Endothelial cell of umbilical vein (primary cell): ENCODE data around the gene PHF3. TPM values are rescaled to one million over a fixed set of nuclear protein-coding genes. Genes with fewer than 3 reads are reported as not detected.

Source experiments
- BruUV-seq: library from RNA; stranded (reverse); fragments of 400-500 nt; replicated peaks from 2 replicates; lab custom pipeline; 2021; lab: Mats Ljungman, UMichigan
- CTCF ChIA-PET: fragments of 300-600, 350-600 bp; sonication (Branson Sonifier 250); formaldehyde crosslinking; loops from one replicate; lab custom pipeline; 2021; ENCODE audit warnings: antibody characterized with exemption, inconsistent platforms; lab: Charles Lee
- POLR2A ChIA-PET: fragments of 300-600, 350-600 bp; sonication (Branson Sonifier 250); formaldehyde crosslinking; loops from one replicate; lab custom pipeline; 2021; ENCODE audit warnings: antibody characterized with exemption, inconsistent platforms; lab: Charles Lee
- DNase-seq: peaks from one replicate; pipeline ENCODE4 v3.0.0-alpha.2; 2011; ENCODE audit warnings: low read depth, low spot score
- FAIRE-seq: peaks from 2 replicates; lab custom pipeline; 2011; peaks lifted over from hg19 to GRCh38; lab: Jason Lieb, UNC
- H2AFZ ChIP-seq: 2 replicates; pipeline ENCODE4 v1.6.0; 2012; ENCODE audit warnings: low read depth, low read length, control low read depth, inconsistent platforms
- H3K27ac ChIP-seq: 2 replicates; pipeline ENCODE4 v1.5.1; 2011; ENCODE audit warnings: low read depth, mild to moderate bottlenecking, control low read depth, low read length, moderate library complexity; ENCODE audit not compliant: insufficient read depth
- H3K27me3 ChIP-seq, 2 experiments: 2 replicates each; pipeline versions ENCODE4 v1.6.0 to v1.6.1; 2011; ENCODE audit warnings: low read length in 2 of 2, mixed read lengths in 1 of 2; ENCODE audit not compliant: control insufficient read depth in 2 of 2, insufficient read depth in 2 of 2
- H3K36me3 ChIP-seq, 2 experiments: 2 replicates in 1 of 2; 3 replicates in 1 of 2; pipeline ENCODE4 v1.5.1; 2011; ENCODE audit warnings: low read length in 2 of 2, mild to moderate bottlenecking in 1 of 2, moderate library complexity in 1 of 2; ENCODE audit not compliant: control insufficient read depth in 2 of 2, insufficient read depth in 2 of 2; ENCODE audit errors: extremely low read depth in 1 of 2
- H3K4me1 ChIP-seq: 3 replicates; pipeline ENCODE4 v1.5.1; 2011; ENCODE audit warnings: mild to moderate bottlenecking, low read length; ENCODE audit not compliant: control insufficient read depth, insufficient read depth; ENCODE audit errors: extremely low read depth
- H3K4me2 ChIP-seq: 2 replicates; pipeline ENCODE4 v1.6.1; 2011; ENCODE audit warnings: low read length, control low read depth, mixed read lengths; ENCODE audit not compliant: insufficient read depth
- H3K4me3 ChIP-seq, 3 experiments: fragments of 200-600 bp in 1 of 3; sonication (generic), shearing (Covaris generic) in 1 of 3; replicated peaks in 1 of 3; 2 replicates each; pipeline ENCODE4 v1.5.1; 2011 to 2016; ENCODE audit warnings: control low read depth in 3 of 3, low read length in 3 of 3, mild to moderate bottlenecking in 2 of 3, inconsistent platforms in 1 of 3, low read depth in 1 of 3, moderate library complexity in 1 of 3; ENCODE audit not compliant: insufficient read depth in 1 of 3
- H3K79me2 ChIP-seq: 2 replicates; pipeline ENCODE4 v1.6.0; 2012; ENCODE audit warnings: low read length, inconsistent platforms; ENCODE audit not compliant: control insufficient read depth, insufficient read depth
- H3K9ac ChIP-seq: replicated peaks from 2 replicates; pipeline ENCODE3; 2011; ENCODE audit warnings: low read length, control low read depth; ENCODE audit not compliant: insufficient read depth; ENCODE audit errors: extremely low read depth
- H3K9me1 ChIP-seq: replicated peaks from 3 replicates; pipeline ENCODE4 v1.6.0; 2011; ENCODE audit warnings: mild to moderate bottlenecking, low read length; ENCODE audit not compliant: control insufficient read depth, insufficient read depth; ENCODE audit errors: extremely low read depth
- H3K9me3 ChIP-seq: replicated peaks from 2 replicates; pipeline ENCODE4 v1.5.1; 2012; ENCODE audit warnings: low read length, inconsistent platforms; ENCODE audit not compliant: control insufficient read depth, insufficient read depth
- H4K20me1 ChIP-seq: replicated peaks from 2 replicates; pipeline ENCODE3; 2011; ENCODE audit warnings: mild to moderate bottlenecking, low read length; ENCODE audit not compliant: control insufficient read depth, insufficient read depth; ENCODE audit errors: extremely low read depth
- EZH2 ChIP-seq: IDR thresholded peaks from 2 replicates; pipeline ENCODE4 v1.6.1; 2012; ENCODE audit warnings: borderline replicate concordance, low read depth, mild to moderate bottlenecking, moderate library complexity, low read length, inconsistent platforms; ENCODE audit not compliant: severe bottlenecking
- FOS ChIP-seq: IDR thresholded peaks from 2 replicates; pipeline ENCODE4 v1.6.1; 2011; ENCODE audit warnings: mild to moderate bottlenecking, low read length, moderate library complexity, borderline replicate concordance; ENCODE audit not compliant: insufficient read depth
- GATA2 ChIP-seq: IDR thresholded peaks from 2 replicates; pipeline ENCODE4 v1.7.0; 2011; ENCODE audit warnings: low read depth, mild to moderate bottlenecking, moderate library complexity, mixed read lengths, low read length; ENCODE audit not compliant: insufficient read length, insufficient read depth
- JUN ChIP-seq: IDR thresholded peaks from 2 replicates; pipeline ENCODE4 v1.6.1; 2011; ENCODE audit warnings: borderline replicate concordance, low read depth; ENCODE audit not compliant: insufficient read length, insufficient read depth
- MYC ChIP-seq: IDR thresholded peaks from one replicate; pipeline ENCODE4 v1.6.1; 2011; ENCODE audit warnings: mild to moderate bottlenecking, low read depth, low read length
- POLR2A ChIP-seq: IDR thresholded peaks from 2 replicates; pipeline ENCODE4 v1.6.1; 2012; ENCODE audit warnings: low read depth, mild to moderate bottlenecking, control low read depth, low read length
- POLR2AphosphoS5 ChIP-seq: IDR thresholded peaks from 2 replicates; pipeline ENCODE4 v1.6.1; 2012; ENCODE audit warnings: low read depth, mild to moderate bottlenecking, control low read depth, low read length, moderate library complexity; ENCODE audit not compliant: insufficient read depth
- dilution Hi-C: fragments of 300-500 bp; cut with MboI; formaldehyde crosslinking; loops from one replicate; pipeline ENCODE4 v1.15.0; 2019; ENCODE audit warnings: low sequenced_read_pairs; ENCODE audit not compliant: extremely low pct_ligation_motif_present
- intact Hi-C: fragments of 100-400 bp; cut with micrococcal nuclease; formaldehyde crosslinking; loops from one replicate; pipeline ENCODE4 v1.10.0; 2022
- polyA plus RNA-seq, 4 experiments: library from polyadenylated mRNA; depleted of rRNA in 3 of 4; stranded (reverse) in 3 of 4; unstranded in 1 of 4; fragments of >200 nt; gene quantifications; 2 replicates each; pipeline versions ENCODE4 v1.2.1 to v1.2.3, GENCODE V29; 2011 to 2012; ENCODE audit warnings: missing spikeins in 1 of 4
- total RNA-seq: library from RNA; stranded (reverse); gene quantifications from 2 replicates; pipeline ENCODE4 v1.2.3, GENCODE V29; 2021
- TF ChIP-seq, protein P1 (sequence below): IDR thresholded peaks from 2 replicates; pipeline ENCODE4 v1.6.1; 2011; ENCODE audit not compliant: insufficient read depth, insufficient read length
- TF ChIP-seq, protein P2 (sequence below), 2 donors: IDR thresholded peaks; 1 replicate in 1 of 2; 2 replicates in 1 of 2; pipeline ENCODE4 v1.5.1; 2011; ENCODE audit warnings: low read length in 2 of 2, mild to moderate bottlenecking in 2 of 2, moderate library complexity in 2 of 2, control low read depth in 1 of 2, inconsistent platforms in 1 of 2, low read depth in 1 of 2; ENCODE audit not compliant: insufficient read depth in 1 of 2; ENCODE audit errors: extremely low read depth in 1 of 2

PHF3 gene
- total and polyA plus RNA-seq, 2 donors (not counting 3 experiments of a cell fraction or from before 2014, with no cell fraction given) = 4.6 to 29.6 TPM

DNA sequence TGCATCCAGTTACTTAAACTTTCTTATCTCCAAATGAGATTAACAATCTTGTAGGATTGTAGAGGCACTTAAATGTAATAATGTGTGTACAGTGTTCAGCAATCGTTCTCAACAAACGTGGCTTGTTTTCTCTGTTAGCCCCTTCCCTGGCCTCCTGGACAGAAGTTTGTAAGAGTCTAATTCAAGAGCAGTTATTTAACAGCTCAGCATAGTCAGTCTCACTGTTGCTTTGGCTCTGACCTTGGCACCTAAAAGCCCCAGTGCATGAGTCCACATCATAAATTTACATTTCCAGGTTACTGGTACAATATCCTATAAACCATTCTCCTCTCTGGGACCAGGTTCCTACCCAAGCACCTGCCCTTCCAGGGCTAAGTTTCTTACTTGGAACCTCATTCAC is 11.5 kb upstream of the PHF3 start:
- POLR2A ChIA-PET = no interaction called here
- CTCF ChIA-PET = interaction anchor here (1.0 kb wide), 1 partner anchor 26 kb away, joined by 3 read pairs; no protein-coding TSS in a partner anchor
- dilution Hi-C loops = no loop called here
- TF ChIP-seq POLR2AphosphoS5 (no peak), FOS (no peak), GATA2 (no peak), EZH2 (no peak), MYC (no peak), POLR2A (no peak), JUN (no peak)
- TF ChIP-seq, protein P1, sequence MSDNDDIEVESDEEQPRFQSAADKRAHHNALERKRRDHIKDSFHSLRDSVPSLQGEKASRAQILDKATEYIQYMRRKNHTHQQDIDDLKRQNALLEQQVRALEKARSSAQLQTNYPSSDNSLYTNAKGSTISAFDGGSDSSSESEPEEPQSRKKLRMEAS = no peak
- TF ChIP-seq, protein P2, sequence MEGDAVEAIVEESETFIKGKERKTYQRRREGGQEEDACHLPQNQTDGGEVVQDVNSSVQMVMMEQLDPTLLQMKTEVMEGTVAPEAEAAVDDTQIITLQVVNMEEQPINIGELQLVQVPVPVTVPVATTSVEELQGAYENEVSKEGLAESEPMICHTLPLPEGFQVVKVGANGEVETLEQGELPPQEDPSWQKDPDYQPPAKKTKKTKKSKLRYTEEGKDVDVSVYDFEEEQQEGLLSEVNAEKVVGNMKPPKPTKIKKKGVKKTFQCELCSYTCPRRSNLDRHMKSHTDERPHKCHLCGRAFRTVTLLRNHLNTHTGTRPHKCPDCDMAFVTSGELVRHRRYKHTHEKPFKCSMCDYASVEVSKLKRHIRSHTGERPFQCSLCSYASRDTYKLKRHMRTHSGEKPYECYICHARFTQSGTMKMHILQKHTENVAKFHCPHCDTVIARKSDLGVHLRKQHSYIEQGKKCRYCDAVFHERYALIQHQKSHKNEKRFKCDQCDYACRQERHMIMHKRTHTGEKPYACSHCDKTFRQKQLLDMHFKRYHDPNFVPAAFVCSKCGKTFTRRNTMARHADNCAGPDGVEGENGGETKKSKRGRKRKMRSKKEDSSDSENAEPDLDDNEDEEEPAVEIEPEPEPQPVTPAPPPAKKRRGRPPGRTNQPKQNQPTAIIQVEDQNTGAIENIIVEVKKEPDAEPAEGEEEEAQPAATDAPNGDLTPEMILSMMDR (IDR thresholded peaks at IDR 0.05; ENCODE audit: extremely low read depth in 1 of 2, insufficient read depth in 1 of 2, low read depth in 1 of 2, low read length in 2 of 2) = no peak
- DNase-seq (no peak), FAIRE-seq (no peak)
- H3K9me1 ChIP-seq = no peaks in the 10 kb centered on the region
- no peaks in the 10 kb centered on the region for H3K9me3 ChIP-seq
- H3K4me2 ChIP-seq = no peak overlapping the region
- H3K9ac ChIP-seq = no peak overlapping the region
- intact Hi-C loops = no loop called here
- H3K36me3 ChIP-seq = no peaks in the 10 kb centered on the region
- no peak overlapping the region for H3K27ac ChIP-seq
- no peaks in the 10 kb centered on the region for H3K4me1 ChIP-seq
- BruUV-seq = no TSS peak
- no peaks in the 10 kb centered on the region for H4K20me1 ChIP-seq
- H3K4me3 ChIP-seq = no peak overlapping the region
- peaks cover 10 to 27% of the 10 kb centered on the region in 2 experiments for H3K27me3 ChIP-seq
- no peaks in the 10 kb centered on the region for H3K79me2 ChIP-seq
- H2AFZ ChIP-seq = no peak overlapping the region
